ENCODE data around the gene NPFFR1. TPM values are rescaled to one million over a fixed set of nuclear protein-coding genes. Genes with fewer than 3 reads are reported as not detected.

Gene NPFFR1
- total RNA-seq, 1 donor from 2014 or later = not detected

DNA sequence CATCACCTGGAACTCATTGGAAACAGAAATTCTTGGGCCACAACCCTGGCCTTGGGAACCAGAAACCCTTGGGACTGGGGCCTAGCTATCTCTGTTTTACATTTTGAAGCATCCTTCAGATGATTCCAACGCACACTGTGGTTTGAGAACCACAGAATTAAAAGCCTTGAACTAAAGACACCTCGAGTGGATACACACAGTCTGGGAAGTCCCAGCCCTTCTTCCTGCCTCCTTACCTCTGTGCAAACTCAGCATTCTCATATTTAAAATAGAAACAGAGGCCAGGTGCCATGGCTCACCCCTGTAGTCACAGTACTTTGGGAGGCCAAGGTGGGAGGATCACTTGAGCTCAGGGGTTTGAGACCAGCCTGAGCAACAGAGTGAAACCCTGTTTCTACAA lies 12.9 kb downstream of the NPFFR1 start:
- peaks cover 8% of the 10 kb centered on the region for H3K4me1 ChIP-seq
- no peak overlapping the region for H3K4me3 ChIP-seq
- no peak for DNase-seq
- peaks cover 6% of the 10 kb centered on the region for H3K9me3 ChIP-seq (replicated peaks)
- TF ChIP-seq, protein P1, sequence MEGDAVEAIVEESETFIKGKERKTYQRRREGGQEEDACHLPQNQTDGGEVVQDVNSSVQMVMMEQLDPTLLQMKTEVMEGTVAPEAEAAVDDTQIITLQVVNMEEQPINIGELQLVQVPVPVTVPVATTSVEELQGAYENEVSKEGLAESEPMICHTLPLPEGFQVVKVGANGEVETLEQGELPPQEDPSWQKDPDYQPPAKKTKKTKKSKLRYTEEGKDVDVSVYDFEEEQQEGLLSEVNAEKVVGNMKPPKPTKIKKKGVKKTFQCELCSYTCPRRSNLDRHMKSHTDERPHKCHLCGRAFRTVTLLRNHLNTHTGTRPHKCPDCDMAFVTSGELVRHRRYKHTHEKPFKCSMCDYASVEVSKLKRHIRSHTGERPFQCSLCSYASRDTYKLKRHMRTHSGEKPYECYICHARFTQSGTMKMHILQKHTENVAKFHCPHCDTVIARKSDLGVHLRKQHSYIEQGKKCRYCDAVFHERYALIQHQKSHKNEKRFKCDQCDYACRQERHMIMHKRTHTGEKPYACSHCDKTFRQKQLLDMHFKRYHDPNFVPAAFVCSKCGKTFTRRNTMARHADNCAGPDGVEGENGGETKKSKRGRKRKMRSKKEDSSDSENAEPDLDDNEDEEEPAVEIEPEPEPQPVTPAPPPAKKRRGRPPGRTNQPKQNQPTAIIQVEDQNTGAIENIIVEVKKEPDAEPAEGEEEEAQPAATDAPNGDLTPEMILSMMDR (IDR thresholded peaks at IDR 0.05; ENCODE audit: borderline replicate concordance) = no peak
- H3K27ac ChIP-seq (replicated peaks) = no peak overlapping the region
- H3K27me3 ChIP-seq (ENCODE audit: low read depth) = no peaks in the 10 kb centered on the region
- intact Hi-C loops (cut with micrococcal nuclease) = loop anchor here (5.0 kb wide), 1 partner anchor 91 kb away; no protein-coding TSS in a partner anchor
- H3K36me3 ChIP-seq = no peaks in the 10 kb centered on the region

DNA sequence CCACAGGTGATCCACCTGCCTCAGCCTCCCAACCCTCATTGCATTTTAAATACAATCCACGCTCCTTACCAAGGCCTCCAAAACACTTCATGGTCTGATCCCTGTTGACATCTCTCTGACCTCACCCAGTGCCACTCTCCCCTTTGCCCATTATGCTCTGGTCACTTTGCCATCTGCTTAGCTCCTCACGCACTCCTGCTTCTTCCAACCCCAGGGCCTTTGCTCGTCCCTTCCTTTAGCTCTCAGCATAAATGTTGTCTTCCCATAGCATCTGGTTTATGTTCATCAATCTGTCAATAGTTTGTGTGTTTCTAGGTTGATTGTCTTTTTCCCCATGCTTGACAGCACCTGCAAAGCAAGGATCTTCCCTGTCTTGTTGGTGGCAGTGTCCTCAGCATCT lies 14.1 kb downstream of the NPFFR1 start:
- intact Hi-C loops (cut with micrococcal nuclease) = loop anchor here (5.0 kb wide), 1 partner anchor 93 kb away; no protein-coding TSS in a partner anchor
- no peaks in the 10 kb centered on the region for H3K27me3 ChIP-seq (ENCODE audit: low read depth)

DNA sequence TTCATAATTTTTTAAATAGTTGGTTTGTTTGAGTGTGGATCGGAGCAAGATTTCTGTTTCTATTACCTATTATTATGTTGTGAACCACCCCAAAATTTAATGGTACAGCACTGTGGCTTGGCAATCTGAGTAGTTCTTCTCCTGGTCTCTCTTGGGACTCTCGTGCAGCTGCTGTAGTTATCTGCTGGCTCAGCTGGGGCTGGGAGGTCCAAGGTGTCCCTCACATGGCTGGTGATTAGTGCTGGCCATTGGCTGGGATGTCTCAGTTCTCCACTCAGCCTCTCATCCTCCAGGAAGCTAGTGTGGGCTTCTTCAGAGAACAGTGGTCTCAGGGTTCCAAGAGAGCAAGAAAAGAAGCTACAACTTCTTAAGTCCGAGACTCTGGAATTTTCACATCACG lies 15.4 kb downstream of the NPFFR1 start:
- H3K4me1 ChIP-seq = peaks cover 8% of the 10 kb centered on the region
- no peaks in the 10 kb centered on the region for H3K36me3 ChIP-seq
- no peaks in the 10 kb centered on the region for H3K9me3 ChIP-seq (replicated peaks)
- H3K27ac ChIP-seq (replicated peaks) = no peak overlapping the region
- no peak overlapping the region for H3K4me3 ChIP-seq
- DNase-seq = no peak
- H3K27me3 ChIP-seq (ENCODE audit: low read depth) = no peaks in the 10 kb centered on the region
- TF ChIP-seq, protein P1 (IDR thresholded peaks at IDR 0.05; ENCODE audit: borderline replicate concordance) = no peak
- intact Hi-C loops (cut with micrococcal nuclease) = no loop called here

More for the DNA sequence above, 14.1 kb downstream of the NPFFR1 start:
- H3K27ac ChIP-seq (replicated peaks) = no peak overlapping the region
- TF ChIP-seq, protein P1 (IDR thresholded peaks at IDR 0.05; ENCODE audit: borderline replicate concordance) = no peak
- H3K4me1 ChIP-seq = peaks cover 8% of the 10 kb centered on the region
- H3K9me3 ChIP-seq (replicated peaks) = no peaks in the 10 kb centered on the region
- no peak for DNase-seq
- H3K36me3 ChIP-seq = no peaks in the 10 kb centered on the region
- no peak overlapping the region for H3K4me3 ChIP-seq

DNA sequence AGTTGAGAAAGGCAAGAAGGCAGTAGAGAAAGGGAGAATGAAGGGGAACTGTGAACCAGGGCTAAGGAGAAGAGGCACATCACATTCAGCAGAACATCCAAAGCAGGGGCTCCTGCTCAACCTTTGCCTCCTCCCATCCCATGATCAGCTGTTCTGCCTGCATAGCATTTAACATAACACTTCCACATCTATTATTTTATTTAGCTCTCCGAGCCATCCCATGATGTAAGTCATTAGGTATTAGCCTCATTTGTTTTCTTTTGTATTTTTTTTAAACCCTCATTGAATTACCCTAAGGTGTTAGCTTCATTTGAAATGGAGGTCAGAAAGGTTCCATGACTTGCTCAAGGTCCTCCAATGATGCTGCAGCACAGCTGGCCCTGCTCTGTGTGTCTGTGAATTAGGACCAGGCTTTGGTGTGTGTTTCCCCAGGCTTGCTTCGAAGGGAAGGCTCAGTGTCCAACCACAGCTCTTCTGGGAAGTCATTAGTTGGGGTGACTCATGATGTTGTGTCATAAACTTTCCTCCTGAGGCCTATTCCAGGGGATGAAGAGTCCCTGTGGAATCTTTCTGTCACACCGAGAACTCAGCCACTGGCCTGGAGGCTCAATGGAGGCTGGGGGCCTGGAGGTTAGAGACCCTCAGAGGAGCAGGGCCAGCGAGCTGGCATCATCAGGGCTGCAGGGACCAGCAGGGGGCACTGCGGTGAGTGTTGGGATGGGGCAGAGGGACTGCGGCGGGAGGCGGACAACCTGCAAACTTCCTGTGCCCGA lies 16.5 kb downstream of the NPFFR1 start:
- DNase-seq = no peak
- no peak overlapping the region for H3K27ac ChIP-seq (replicated peaks)
- H3K9me3 ChIP-seq (replicated peaks) = no peaks in the 10 kb centered on the region
- no peak overlapping the region for H3K4me3 ChIP-seq
- TF ChIP-seq, protein P1 (IDR thresholded peaks at IDR 0.05; ENCODE audit: borderline replicate concordance) = peak; percentile 37
- H3K4me1 ChIP-seq = peaks cover under 1% of the 10 kb centered on the region
- intact Hi-C loops (cut with micrococcal nuclease) = no loop called here
- H3K36me3 ChIP-seq = no peaks in the 10 kb centered on the region
- H3K27me3 ChIP-seq (ENCODE audit: low read depth) = peaks cover 5% of the 10 kb centered on the region

DNA sequence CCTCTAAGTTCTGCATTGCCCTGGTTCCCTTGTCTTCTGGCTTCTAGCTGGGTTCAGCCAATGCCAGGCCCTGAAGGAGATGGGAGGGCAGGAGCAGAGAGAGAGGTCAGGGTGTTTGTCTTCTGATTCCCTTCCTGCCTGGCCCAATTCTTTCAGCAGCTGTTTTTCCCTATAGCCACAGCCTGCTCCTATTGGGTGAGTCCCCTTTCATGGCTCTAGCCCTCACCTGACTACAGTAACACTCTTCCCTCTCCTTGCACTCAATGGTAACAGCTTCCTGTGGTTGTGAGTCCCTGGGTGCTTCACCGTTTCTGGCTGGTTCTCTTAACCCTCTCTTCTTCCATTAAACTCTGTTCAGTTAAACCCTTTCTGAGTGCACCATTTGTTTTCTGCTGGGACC lies 17.1 kb downstream of the NPFFR1 start:
- Histone ChIP-seq H3K4me1 (no peaks in the 10 kb centered on the region), H3K27me3 (ENCODE audit: low read depth) (peaks cover 5% of the 10 kb centered on the region), H3K9me3 (replicated peaks) (no peaks in the 10 kb centered on the region), H3K27ac (replicated peaks) (no peak overlapping the region), H3K4me3 (no peak overlapping the region), H3K36me3 (no peaks in the 10 kb centered on the region)
- DNase-seq = no peak
- TF ChIP-seq, protein P1 (IDR thresholded peaks at IDR 0.05; ENCODE audit: borderline replicate concordance) = no peak
- intact Hi-C loops (cut with micrococcal nuclease) = no loop called here

All from left ventricle myocardium inferior (tissue), 1 donor.